IMR-90 (cell line): ENCODE results near the gene SNRNP25. TPM values are rescaled to one million over a fixed set of nuclear protein-coding genes. Genes with fewer than 3 reads are reported as not detected.

ENCODE experiments used
- ATAC-seq: fragments of 200-7000 bp; cut with Tn5 transposase; 2 replicates; pipeline ENCODE4 v1.9.1; 2020; ENCODE audit warnings: low read depth, mild to moderate bottlenecking, moderate library complexity
- BruUV-seq: library from RNA; stranded (reverse); fragments of 400-500 nt; replicated peaks from 2 replicates; lab custom pipeline; 2021; lab: Mats Ljungman, UMichigan
- CTCF ChIA-PET: fragments of 300-600 bp; formaldehyde crosslinking; extraction: SDS; loops from one replicate; lab custom pipeline; 2021; ENCODE audit warnings: antibody characterized with exemption; lab: Yijun Ruan, JAX
- POLR2A ChIA-PET: fragments of 300-600 bp; sonication (Branson Sonifier 250); formaldehyde crosslinking; loops from one replicate; lab custom pipeline; 2022; ENCODE audit warnings: antibody characterized with exemption; ENCODE audit not compliant: unreplicated experiment; lab: Charles Lee
- DNase-seq: peaks from one replicate; pipeline ENCODE4 v3.0.0; 2013
- H2AFZ ChIP-seq: replicated peaks from 2 replicates; pipeline ENCODE3; 2013; ENCODE audit warnings: low read length, mild to moderate bottlenecking; ENCODE audit not compliant: poor library complexity
- H2AK5ac ChIP-seq: 2 replicates; pipeline ENCODE4 v1.6.1; 2013; ENCODE audit warnings: low read depth, low read length, inconsistent platforms
- H2AK9ac ChIP-seq: replicated peaks from 2 replicates; pipeline ENCODE3; 2013; ENCODE audit warnings: mild to moderate bottlenecking, low read depth, low read length, moderate library complexity; ENCODE audit not compliant: poor library complexity
- H2BK120ac ChIP-seq: 2 replicates; pipeline ENCODE4 v1.6.1; 2013; ENCODE audit warnings: low read depth, low read length, inconsistent platforms
- H2BK15ac ChIP-seq: 3 replicates; pipeline ENCODE4 v1.6.1; 2013; ENCODE audit warnings: low read depth, low read length, inconsistent platforms
- H2BK20ac ChIP-seq: 2 replicates; pipeline ENCODE4 v1.6.1; 2013; ENCODE audit warnings: low read depth, mild to moderate bottlenecking, inconsistent platforms, low read length, moderate library complexity
- H2BK5ac ChIP-seq: 2 replicates; pipeline ENCODE4 v1.6.1; 2013; ENCODE audit warnings: mild to moderate bottlenecking, low read depth, low read length, inconsistent platforms; ENCODE audit not compliant: poor library complexity, severe bottlenecking
- H3K14ac ChIP-seq: replicated peaks from 2 replicates; pipeline ENCODE4 v1.6.1; 2013; ENCODE audit warnings: low read depth, low read length, inconsistent platforms
- H3K18ac ChIP-seq: 2 replicates; pipeline ENCODE4 v1.6.1; 2013; ENCODE audit warnings: low read depth, low read length, control low read depth
- H3K23ac ChIP-seq: 2 replicates; pipeline ENCODE4 v1.6.1; 2013; ENCODE audit warnings: low read depth, low read length, inconsistent platforms
- H3K27ac ChIP-seq: 2 replicates; pipeline ENCODE4 v1.5.1; 2013; ENCODE audit warnings: mild to moderate bottlenecking, control low read depth, low read length; ENCODE audit not compliant: insufficient read depth
- H3K27me3 ChIP-seq: 2 replicates; pipeline ENCODE4 v1.6.1; 2013; ENCODE audit warnings: low read length; ENCODE audit not compliant: control insufficient read depth, insufficient read depth
- H3K36me3 ChIP-seq: 2 replicates; pipeline ENCODE4 v1.6.1; 2013; ENCODE audit warnings: low read length, mixed read lengths; ENCODE audit not compliant: control insufficient read depth, insufficient read depth
- H3K4ac ChIP-seq: 2 replicates; pipeline ENCODE4 v1.6.1; 2013; ENCODE audit warnings: low read depth, low read length, inconsistent platforms
- H3K4me1 ChIP-seq: 2 replicates; pipeline ENCODE4 v1.6.1; 2013; ENCODE audit warnings: low read length, mixed read lengths; ENCODE audit not compliant: control insufficient read depth, insufficient read depth
- H3K4me2 ChIP-seq: 2 replicates; pipeline ENCODE4 v1.6.1; 2013; ENCODE audit warnings: low read depth, mild to moderate bottlenecking, control low read depth, low read length, moderate library complexity
- H3K4me3 ChIP-seq: 2 replicates; pipeline ENCODE4 v1.5.1; 2013; ENCODE audit warnings: low read depth, mild to moderate bottlenecking, control low read depth, low read length, moderate library complexity; ENCODE audit not compliant: insufficient read depth
- H3K56ac ChIP-seq: 2 replicates; pipeline ENCODE4 v1.6.1; 2013; ENCODE audit warnings: low read length, inconsistent platforms; ENCODE audit not compliant: insufficient read depth; ENCODE audit errors: extremely low read depth
- H3K79me1 ChIP-seq, 2 experiments: 2 replicates each; pipeline ENCODE4 v1.6.1; 2013; ENCODE audit warnings: low read length in 2 of 2, inconsistent platforms in 1 of 2, low read depth in 1 of 2
- H3K9ac ChIP-seq: 2 replicates; pipeline ENCODE4 v1.6.1; 2013; ENCODE audit warnings: low read depth, low read length, control low read depth
- H3K9me1 ChIP-seq: 2 replicates; pipeline ENCODE4 v1.6.1; 2013; ENCODE audit warnings: low read length, inconsistent platforms; ENCODE audit not compliant: insufficient read depth
- H3K9me3 ChIP-seq: 2 replicates; pipeline ENCODE4 v1.6.1; 2013; ENCODE audit warnings: low read length; ENCODE audit not compliant: control insufficient read depth, insufficient read depth
- H4K20me1 ChIP-seq: 2 replicates; pipeline ENCODE4 v1.6.1; 2013; ENCODE audit warnings: low read length, inconsistent platforms; ENCODE audit not compliant: insufficient read depth
- H4K5ac ChIP-seq: 2 replicates; pipeline ENCODE4 v1.6.1; 2013; ENCODE audit warnings: mild to moderate bottlenecking, low read depth, low read length, control low read depth
- H4K8ac ChIP-seq, 2 experiments: 2 replicates each; pipeline ENCODE4 v1.6.1; 2013; ENCODE audit warnings: low read depth in 2 of 2, low read length in 2 of 2, control low read depth in 1 of 2, inconsistent platforms in 1 of 2
- H4K91ac ChIP-seq: 2 replicates; pipeline ENCODE4 v1.6.1; 2013; ENCODE audit warnings: low read depth, low read length, inconsistent platforms; ENCODE audit not compliant: insufficient read depth
- BHLHE40 ChIP-seq: fragments of 150-350 bp; IDR thresholded peaks from 2 replicates; pipeline ENCODE4 v1.6.1; 2016; ENCODE audit warnings: mild to moderate bottlenecking, low read depth, low read length
- MAFK ChIP-seq: IDR thresholded peaks from 2 replicates; pipeline ENCODE4 v1.6.1; 2012; ENCODE audit warnings: low read depth, low read length, improper control_type of control experiment
- MXI1 ChIP-seq: IDR thresholded peaks from 2 replicates; pipeline ENCODE4 v1.6.1; 2012; ENCODE audit warnings: low read depth, mild to moderate bottlenecking, low read length, moderate library complexity, borderline replicate concordance
- NFE2L2 ChIP-seq: fragments of 150-350 bp; IDR thresholded peaks from 2 replicates; pipeline ENCODE4 v1.6.1; 2016; ENCODE audit warnings: low read depth, mild to moderate bottlenecking, low read length
- POLR2A ChIP-seq: IDR thresholded peaks from 2 replicates; pipeline ENCODE4 v1.6.1; 2012; ENCODE audit warnings: mild to moderate bottlenecking, low read depth, low read length
- RAD21 ChIP-seq: IDR thresholded peaks from 2 replicates; pipeline ENCODE4 v1.6.1; 2012; ENCODE audit warnings: low read length, improper control_type of control experiment
- RFX5 ChIP-seq: IDR thresholded peaks from 2 replicates; pipeline ENCODE4 v1.8.0; 2012; ENCODE audit warnings: low read depth, mild to moderate bottlenecking, low read length, moderate library complexity
- SMC3 ChIP-seq: fragments of 150-350 bp; IDR thresholded peaks from 2 replicates; pipeline ENCODE4 v1.6.1; 2016; ENCODE audit warnings: low read depth, mild to moderate bottlenecking, antibody characterized with exemption, low read length, moderate library complexity
- WGBS, 2 experiments: methylation state at CpG; one replicate each; pipeline versions ENCODE4 v1.1.5 to v1.1.7; 2013; ENCODE audit warnings: missing lambda C conversion rate in 2 of 2; ENCODE audit not compliant: insufficient read length in 1 of 2; ENCODE audit errors: extremely low coverage in 2 of 2; 5-methylcytosine and 5-hydroxymethylcytosine counted together
- dilution Hi-C: fragments of 300-500 bp; cut with HindIII; formaldehyde crosslinking; loops from one replicate; pipeline ENCODE4 v1.14.3; 2018; ENCODE audit warnings: low sequenced_read_pairs; ENCODE audit not compliant: unreplicated experiment
- in situ Hi-C: fragments of 300-500 bp; cut with MboI; formaldehyde crosslinking; loops from 3 replicates; pipeline ENCODE4 v1.14.3; 2019; ENCODE audit warnings: low sequenced_read_pairs, inconsistent platforms, mixed read lengths
- intact Hi-C: fragments of 100-400 bp; cut with micrococcal nuclease; formaldehyde crosslinking; loops from 2 replicates; pipeline ENCODE4 v1.10.0; 2022
- polyA plus RNA-seq, 3 experiments: library from polyadenylated mRNA; depleted of rRNA; stranded (reverse); fragments of >200 nt; gene quantifications; 2 replicates each; pipeline ENCODE4 v1.2.3, GENCODE V29; 2012; ENCODE audit warnings: low replicate concordance in 1 of 3
- total RNA-seq: library from RNA; depleted of rRNA; stranded (reverse); fragments of >200 nt; gene quantifications from 2 replicates; pipeline ENCODE4 v1.2.3, GENCODE V29; 2012

SNRNP25 gene
- total and polyA plus RNA-seq, 2 of the 4 experiments (the other 2 are of a cell fraction) = 67.2 to 88.0 TPM

DNA sequence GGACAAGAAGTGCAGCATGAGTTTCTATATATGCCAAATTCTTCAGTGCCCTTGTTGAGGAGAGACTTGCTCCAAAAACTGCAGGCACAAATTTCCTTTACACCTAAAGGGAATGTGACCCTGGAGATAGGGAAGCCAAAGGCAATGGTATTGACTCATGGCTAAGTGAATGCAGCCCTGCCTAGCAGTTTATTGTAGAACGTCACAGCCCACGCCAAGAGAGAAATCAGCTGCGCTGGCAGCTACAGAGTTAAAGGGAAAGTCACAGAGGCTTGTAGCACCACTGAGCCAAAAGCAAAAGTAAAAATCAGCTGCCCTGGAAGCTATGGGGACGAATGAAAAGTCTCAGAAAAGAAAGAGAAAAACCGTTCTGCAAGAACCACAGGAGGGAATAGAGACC, 10.3 kb upstream of the SNRNP25 start:
- Histone ChIP-seq H3K4me3 (no peak overlapping the region), H3K79me1 (peaks cover 8 to 10% of the 10 kb centered on the region in 2 experiments; a peak in 3 of 4 replicates), H2AK9ac (no peak overlapping the region), H3K4me1 (peaks cover 5% of the 10 kb centered on the region; the same call in 1 of the 2 replicates), H3K27me3 (no peaks in the 10 kb centered on the region), H3K18ac (no peak overlapping the region), H4K20me1 (peaks cover 3% of the 10 kb centered on the region; the same call in 1 of the 2 replicates), H3K9me3 (no peaks in the 10 kb centered on the region), H3K27ac (no peak overlapping the region), H3K23ac (no peak overlapping the region), H2AFZ (no peak overlapping the region), H2BK15ac (no peak overlapping the region), H3K14ac (no peak overlapping the region), H3K36me3 (peaks cover 16% of the 10 kb centered on the region), H3K4me2 (no peak overlapping the region), H4K8ac (no peak overlapping the region), H4K91ac (no peak overlapping the region), H2AK5ac (no peak overlapping the region), H2BK5ac (no peak overlapping the region), H4K5ac (no peak overlapping the region), H3K9ac (no peak overlapping the region), H2BK120ac (no peak overlapping the region), H2BK20ac (no peak overlapping the region), H3K9me1 (peaks cover 4% of the 10 kb centered on the region; the same call in 1 of the 2 replicates), H3K4ac (no peak overlapping the region), H3K56ac (no peak overlapping the region)
- BruUV-seq = no TSS peak
- intact Hi-C loops (no loop called here), in situ Hi-C loops (no loop called here), dilution Hi-C loops (no loop called here)
- CTCF ChIA-PET = no interaction called here
- DNase-seq = peak; percentile 32
- WGBS, 2 experiments = 44% methylated on average over 2 of the region's 5 CpGs; no CpG with 5 or more reads in 1 of the 2 experiments
- POLR2A ChIA-PET = no interaction called here
- TF ChIP-seq RAD21 = no peak
- no peak for TF ChIP-seq MXI1
- no peak for TF ChIP-seq SMC3
- no peak for TF ChIP-seq MAFK
- no peak for TF ChIP-seq BHLHE40
- TF ChIP-seq RFX5 = no peak
- TF ChIP-seq POLR2A = no peak
- no peak for TF ChIP-seq NFE2L2
- ATAC-seq = no peak
